Measurements from ENCODE around the gene TXK.

The TXK gene

DNA sequence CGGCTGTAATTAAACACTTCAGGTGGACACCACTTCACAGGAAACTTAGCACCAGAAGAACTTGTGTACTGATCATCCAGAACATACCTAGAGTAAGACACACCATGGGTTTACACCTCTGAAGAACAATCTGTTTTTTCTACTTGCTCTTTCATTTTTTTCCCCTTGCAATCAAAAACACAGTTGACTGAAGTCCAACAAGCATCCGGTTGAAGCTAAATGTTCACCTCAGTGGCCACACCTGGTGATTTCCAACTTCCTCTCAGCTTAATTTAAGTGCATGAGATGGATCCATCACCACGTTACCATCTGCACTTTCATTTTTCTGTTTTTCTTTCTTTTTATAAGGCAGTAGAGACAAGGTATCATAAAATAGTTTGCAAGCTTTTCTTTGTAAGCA is 4.9 kb upstream of the TXK start:
- no peak overlapping the region for H3K4me3 ChIP-seq (ENCODE audit: low read depth, low read length)
- no peak for DNase-seq (ENCODE audit: low read depth)
- TF ChIP-seq, protein P1, sequence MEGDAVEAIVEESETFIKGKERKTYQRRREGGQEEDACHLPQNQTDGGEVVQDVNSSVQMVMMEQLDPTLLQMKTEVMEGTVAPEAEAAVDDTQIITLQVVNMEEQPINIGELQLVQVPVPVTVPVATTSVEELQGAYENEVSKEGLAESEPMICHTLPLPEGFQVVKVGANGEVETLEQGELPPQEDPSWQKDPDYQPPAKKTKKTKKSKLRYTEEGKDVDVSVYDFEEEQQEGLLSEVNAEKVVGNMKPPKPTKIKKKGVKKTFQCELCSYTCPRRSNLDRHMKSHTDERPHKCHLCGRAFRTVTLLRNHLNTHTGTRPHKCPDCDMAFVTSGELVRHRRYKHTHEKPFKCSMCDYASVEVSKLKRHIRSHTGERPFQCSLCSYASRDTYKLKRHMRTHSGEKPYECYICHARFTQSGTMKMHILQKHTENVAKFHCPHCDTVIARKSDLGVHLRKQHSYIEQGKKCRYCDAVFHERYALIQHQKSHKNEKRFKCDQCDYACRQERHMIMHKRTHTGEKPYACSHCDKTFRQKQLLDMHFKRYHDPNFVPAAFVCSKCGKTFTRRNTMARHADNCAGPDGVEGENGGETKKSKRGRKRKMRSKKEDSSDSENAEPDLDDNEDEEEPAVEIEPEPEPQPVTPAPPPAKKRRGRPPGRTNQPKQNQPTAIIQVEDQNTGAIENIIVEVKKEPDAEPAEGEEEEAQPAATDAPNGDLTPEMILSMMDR (IDR thresholded peaks at IDR 0.05; ENCODE audit: control insufficient read depth, extremely low read depth, insufficient read depth): no peak

DNA sequence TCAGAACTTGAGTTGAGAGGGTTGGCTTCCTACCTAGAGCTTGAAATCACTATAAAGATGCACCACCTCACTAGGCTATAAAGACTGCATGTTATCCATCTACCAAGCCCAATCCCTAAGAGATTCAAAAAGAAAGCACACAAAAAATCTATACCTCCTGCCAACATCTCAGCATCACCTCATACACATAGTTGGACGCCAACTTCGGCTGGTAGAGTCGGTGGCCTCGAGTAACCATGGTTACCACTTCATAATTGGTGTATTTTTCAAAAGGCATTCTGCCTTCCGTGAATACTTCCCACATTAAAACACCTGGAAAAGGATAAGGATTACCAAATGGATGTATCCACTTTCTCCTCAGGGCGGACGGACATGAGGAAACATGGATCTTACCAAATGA is 4.5 kb upstream of the TXK start:
- TF ChIP-seq, protein P1 (IDR thresholded peaks at IDR 0.05; ENCODE audit: control insufficient read depth, extremely low read depth, insufficient read depth): no peak
- no peak for DNase-seq (ENCODE audit: low read depth)
- no peak overlapping the region for H3K4me3 ChIP-seq (ENCODE audit: low read depth, low read length)

DNA sequence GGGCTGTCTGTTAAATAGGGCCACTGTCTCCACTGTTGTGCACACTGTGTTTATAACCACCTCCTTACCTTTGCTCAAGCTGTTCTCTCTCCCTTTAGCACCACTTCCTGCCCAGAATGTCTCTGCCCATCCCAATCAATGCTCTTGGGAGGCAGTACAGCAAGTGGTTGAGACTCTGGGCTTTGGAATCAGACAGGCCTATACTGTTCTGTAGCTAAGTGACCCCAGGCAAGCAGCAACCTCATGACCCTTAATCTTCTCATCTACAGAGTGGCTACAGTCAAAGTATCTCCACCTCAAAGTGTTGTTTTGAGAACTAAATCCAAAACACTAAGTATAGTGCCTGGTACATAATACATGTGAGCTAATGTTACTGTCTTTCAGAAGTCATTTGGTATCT is 3.8 kb upstream of the TXK start:
- TF ChIP-seq, protein P1 (IDR thresholded peaks at IDR 0.05; ENCODE audit: control insufficient read depth, extremely low read depth, insufficient read depth): no peak
- no peak overlapping the region for H3K4me3 ChIP-seq (ENCODE audit: low read depth, low read length)
- no peak for DNase-seq (ENCODE audit: low read depth)

DNA sequence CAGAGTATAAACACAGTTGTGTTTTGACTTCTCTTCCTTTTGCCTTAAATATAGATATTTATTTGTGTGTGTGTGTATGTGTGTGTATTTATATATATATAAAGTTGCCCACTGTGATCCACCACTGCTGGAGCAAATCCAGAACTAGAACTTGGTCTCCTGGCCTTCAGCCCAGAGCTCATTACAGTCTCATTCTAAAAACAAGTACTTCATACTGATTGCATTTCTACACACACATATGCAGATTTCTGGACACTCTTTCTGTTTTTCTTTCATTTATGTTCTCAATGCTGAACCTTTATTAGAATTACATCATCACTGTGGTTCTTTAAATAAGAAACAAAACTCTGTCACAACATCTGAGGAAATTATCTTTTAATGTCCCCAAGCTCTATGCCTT is 381 bp downstream of the TXK start:
- TF ChIP-seq, protein P1 (IDR thresholded peaks at IDR 0.05; ENCODE audit: control insufficient read depth, extremely low read depth, insufficient read depth): no peak
- H3K4me3 ChIP-seq (ENCODE audit: low read depth, low read length): no peak overlapping the region
- no peak for DNase-seq (ENCODE audit: low read depth)

DNA sequence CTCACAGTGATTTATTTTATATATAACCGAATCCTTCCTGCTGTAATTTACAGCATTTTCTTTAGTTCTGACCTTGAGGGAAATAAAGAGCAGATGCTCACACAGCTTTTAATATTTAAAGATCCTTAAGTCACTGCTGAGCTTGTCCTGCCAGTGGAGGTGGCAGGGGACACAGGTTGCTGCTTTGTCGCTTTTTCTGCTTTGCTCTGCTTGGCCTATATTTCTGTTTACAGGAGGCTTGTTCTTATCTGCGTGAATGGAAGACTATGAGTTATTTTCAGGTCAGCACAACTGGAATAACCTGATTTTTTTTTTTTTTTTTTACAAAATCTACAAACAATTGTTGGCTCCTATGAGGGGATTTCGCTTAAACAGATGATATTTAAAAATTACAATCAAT is 2.3 kb downstream of the TXK start:
- no peak overlapping the region for H3K4me3 ChIP-seq (ENCODE audit: low read depth, low read length)

DNA sequence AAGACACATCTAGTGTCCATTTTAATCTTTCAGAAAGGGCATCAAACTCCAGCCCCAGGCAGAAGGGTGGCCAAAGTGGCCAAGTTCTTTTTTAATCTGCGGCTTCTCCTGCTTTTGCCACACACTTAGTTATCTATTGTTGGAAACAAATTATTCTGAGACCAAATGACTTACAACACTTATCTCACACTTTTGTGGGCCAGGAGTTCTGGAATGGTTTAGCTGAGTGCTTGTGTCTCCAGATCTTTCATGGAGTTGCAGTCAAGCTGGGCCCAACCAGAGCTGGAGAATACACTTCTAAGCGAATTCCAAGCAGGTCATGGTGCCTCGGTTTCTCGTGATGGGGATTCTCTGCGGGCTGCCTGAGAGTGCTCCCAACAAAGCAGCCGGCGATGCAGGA is 4.0 kb downstream of the TXK start:
- TF ChIP-seq, protein P1 (IDR thresholded peaks at IDR 0.05; ENCODE audit: control insufficient read depth, extremely low read depth, insufficient read depth): no peak
- no peak for DNase-seq (ENCODE audit: low read depth)

More for the DNA sequence above, 2.3 kb downstream of the TXK start:
- peak; percentile 77 for DNase-seq (ENCODE audit: low read depth)
- TF ChIP-seq, protein P1 (IDR thresholded peaks at IDR 0.05; ENCODE audit: control insufficient read depth, extremely low read depth, insufficient read depth): no peak

DNA sequence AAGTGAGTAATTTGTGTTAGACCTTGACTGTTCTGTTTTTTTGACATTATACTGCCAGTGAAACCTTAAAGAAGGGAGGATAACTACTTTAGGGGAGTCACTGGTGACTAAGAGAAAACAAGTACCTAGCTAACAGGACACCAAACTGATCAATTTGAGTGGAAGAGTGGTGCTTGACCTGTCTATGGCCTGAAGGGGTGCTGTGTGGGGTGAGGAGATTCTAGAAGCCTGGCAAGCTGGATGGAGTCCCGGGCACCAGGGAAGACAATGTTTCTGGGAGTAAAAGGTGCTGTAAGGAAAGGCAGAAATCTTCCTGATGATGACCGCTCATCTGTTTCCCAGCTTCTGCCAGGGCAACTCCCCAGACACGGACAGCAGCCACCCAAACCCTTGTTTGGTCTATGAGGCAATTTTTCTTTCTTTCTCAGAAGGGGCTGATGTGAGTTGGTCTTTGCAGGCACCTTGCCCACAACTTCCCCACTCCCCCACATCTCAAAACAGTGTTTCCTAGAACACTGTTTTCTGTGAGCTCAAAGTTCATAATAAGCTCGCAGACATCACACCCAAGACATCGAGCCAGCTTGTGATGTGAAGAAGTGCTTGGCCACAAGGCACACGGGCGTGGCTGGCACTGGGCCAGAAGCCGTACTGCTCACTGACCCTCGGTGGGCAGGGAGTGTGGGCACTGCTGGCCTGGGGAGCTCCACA is 4.6 kb downstream of the TXK start:
- H3K4me3 ChIP-seq (ENCODE audit: low read depth, low read length): no peak overlapping the region
- DNase-seq (ENCODE audit: low read depth): no peak
- TF ChIP-seq, protein P1 (IDR thresholded peaks at IDR 0.05; ENCODE audit: control insufficient read depth, extremely low read depth, insufficient read depth): no peak

More for the DNA sequence above, 4.0 kb downstream of the TXK start:
- no peak overlapping the region for H3K4me3 ChIP-seq (ENCODE audit: low read depth, low read length)
